Osteoblast (primary cell): Measurements from ENCODE around the gene ADAMTS20. TPM values are rescaled to one million over a fixed set of nuclear protein-coding genes. Genes with fewer than 3 reads are reported as not detected.

Experiments
- DNase-seq: peaks from one replicate; pipeline ENCODE4 v3.0.0; 2011; ENCODE audit warnings: low spot score, mixed read lengths; ENCODE audit not compliant: insufficient read length; ENCODE audit errors: missing footprints
- H2AFZ ChIP-seq: 2 replicates; pipeline ENCODE4 v1.6.0; 2011; ENCODE audit warnings: mild to moderate bottlenecking, low read length
- H3K27ac ChIP-seq: 2 replicates; pipeline ENCODE4 v1.5.1; 2011; ENCODE audit warnings: mild to moderate bottlenecking, low read depth, low read length, moderate library complexity
- H3K27me3 ChIP-seq: 2 replicates; pipeline ENCODE4 v1.6.0; 2012; ENCODE audit warnings: mild to moderate bottlenecking, control low read depth, inconsistent platforms, low read length, moderate library complexity; ENCODE audit not compliant: insufficient read depth
- H3K36me3 ChIP-seq: 2 replicates; pipeline ENCODE4 v1.5.1; 2011; ENCODE audit warnings: mild to moderate bottlenecking, low read length, control low read depth, moderate library complexity; ENCODE audit not compliant: insufficient read depth
- H3K4me1 ChIP-seq: 2 replicates; pipeline ENCODE4 v1.5.1; 2011; ENCODE audit warnings: mild to moderate bottlenecking, low read length, control low read depth, moderate library complexity; ENCODE audit not compliant: insufficient read depth
- H3K4me2 ChIP-seq: 2 replicates; pipeline ENCODE4 v1.6.0; 2011; ENCODE audit warnings: mild to moderate bottlenecking, low read length; ENCODE audit not compliant: insufficient read depth
- H3K4me3 ChIP-seq: fragments of 200-600 bp; sonication (generic); 3 replicates; pipeline ENCODE4 v1.5.1; 2012; ENCODE audit warnings: mild to moderate bottlenecking, low read length, inconsistent platforms; ENCODE audit not compliant: insufficient read depth
- H3K79me2 ChIP-seq: 2 replicates; pipeline ENCODE4 v1.6.0; 2012; ENCODE audit warnings: mild to moderate bottlenecking, low read length, control low read depth, inconsistent platforms; ENCODE audit not compliant: insufficient read depth
- H3K9me3 ChIP-seq: 2 replicates; pipeline ENCODE4 v1.5.1; 2011; ENCODE audit warnings: low read depth, low read length, control low read depth
- H4K20me1 ChIP-seq: 2 replicates; pipeline ENCODE4 v1.6.0; 2012; ENCODE audit warnings: mild to moderate bottlenecking, low read length, control low read depth; ENCODE audit not compliant: insufficient read depth
- CTCF ChIP-seq: IDR thresholded peaks from 2 replicates; pipeline ENCODE4 v1.5.1; 2011; ENCODE audit warnings: mild to moderate bottlenecking, low read depth, low read length, moderate library complexity; ENCODE audit errors: extremely low read depth
- total RNA-seq: library from RNA; depleted of rRNA; stranded (reverse); fragments of >200 nt; gene quantifications from 2 replicates; pipeline ENCODE4 v1.2.3, GENCODE V29; 2012

The ADAMTS20 gene
- total RNA-seq, 1 donor = not detected

GRCh38 chr12:43357141-43357540 lies 194.9 kb downstream of the ADAMTS20 start:
- H2AFZ ChIP-seq = no peak overlapping the region
- no peaks in the 10 kb centered on the region for H4K20me1 ChIP-seq
- no peaks in the 10 kb centered on the region for H3K79me2 ChIP-seq
- no peak for TF ChIP-seq CTCF
- no peaks in the 10 kb centered on the region for H3K36me3 ChIP-seq
- no peak overlapping the region for H3K27ac ChIP-seq
- no peak overlapping the region for H3K4me3 ChIP-seq
- no peak overlapping the region for H3K4me2 ChIP-seq
- H3K4me1 ChIP-seq = no peaks in the 10 kb centered on the region
- H3K9me3 ChIP-seq = no peaks in the 10 kb centered on the region
- DNase-seq = no peak
- peaks cover 11% of the 10 kb centered on the region for H3K27me3 ChIP-seq

DNA sequence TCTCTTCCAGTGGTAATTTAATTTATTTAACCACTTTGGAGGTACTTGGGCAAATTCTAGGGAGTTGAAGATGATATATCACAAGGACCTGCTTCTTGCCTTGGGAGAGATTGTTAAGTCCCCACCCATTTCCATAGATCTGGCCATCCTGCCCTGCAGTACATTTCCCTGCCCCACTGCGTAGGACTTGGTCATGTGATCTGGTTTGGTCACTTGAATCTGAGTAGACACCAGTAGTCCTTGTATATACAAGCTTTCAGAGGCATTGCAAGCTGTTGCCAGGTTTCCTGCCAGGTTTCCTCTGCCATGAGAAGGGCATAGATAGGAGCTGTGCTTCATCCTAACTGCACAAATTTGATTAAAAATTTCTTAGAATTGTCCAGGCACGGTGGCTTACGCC lies 200.0 kb downstream of the ADAMTS20 start:
- Histone ChIP-seq H3K4me2 (no peak overlapping the region), H3K9me3 (no peaks in the 10 kb centered on the region), H3K79me2 (no peaks in the 10 kb centered on the region), H3K27ac (no peak overlapping the region), H2AFZ (no peak overlapping the region), H3K4me3 (no peak overlapping the region), H3K36me3 (no peaks in the 10 kb centered on the region), H4K20me1 (no peaks in the 10 kb centered on the region), H3K4me1 (no peaks in the 10 kb centered on the region), H3K27me3 (peaks cover 11% of the 10 kb centered on the region)
- DNase-seq = no peak
- no peak for TF ChIP-seq CTCF

DNA sequence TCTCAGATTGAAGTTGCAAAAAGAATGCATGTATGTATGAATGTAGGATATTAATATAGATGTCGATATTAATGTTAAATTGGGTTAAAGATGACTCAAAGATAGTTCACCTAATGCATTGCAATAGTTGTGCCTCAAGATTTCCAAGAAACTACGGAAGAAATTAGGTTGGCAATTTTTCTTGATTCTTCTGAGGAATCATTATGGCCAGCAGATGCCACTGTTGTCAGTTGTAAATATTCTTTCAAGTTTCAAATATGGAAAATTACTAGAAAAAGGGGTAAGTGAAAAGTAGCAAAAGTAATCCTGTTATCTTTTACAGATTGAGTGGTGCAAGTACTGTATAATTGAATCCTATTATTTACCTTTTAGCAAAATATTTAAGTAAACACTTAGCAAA lies 202.1 kb downstream of the ADAMTS20 start:
- H4K20me1 ChIP-seq = no peaks in the 10 kb centered on the region
- no peaks in the 10 kb centered on the region for H3K4me1 ChIP-seq
- no peaks in the 10 kb centered on the region for H3K36me3 ChIP-seq
- DNase-seq = no peak
- peak; percentile 55 for TF ChIP-seq CTCF
- H3K27ac ChIP-seq = no peak overlapping the region
- no peaks in the 10 kb centered on the region for H3K9me3 ChIP-seq
- no peaks in the 10 kb centered on the region for H3K79me2 ChIP-seq
- no peak overlapping the region for H2AFZ ChIP-seq
- H3K27me3 ChIP-seq = peaks cover 8% of the 10 kb centered on the region
- H3K4me3 ChIP-seq = no peak overlapping the region
- H3K4me2 ChIP-seq = no peak overlapping the region

DNA sequence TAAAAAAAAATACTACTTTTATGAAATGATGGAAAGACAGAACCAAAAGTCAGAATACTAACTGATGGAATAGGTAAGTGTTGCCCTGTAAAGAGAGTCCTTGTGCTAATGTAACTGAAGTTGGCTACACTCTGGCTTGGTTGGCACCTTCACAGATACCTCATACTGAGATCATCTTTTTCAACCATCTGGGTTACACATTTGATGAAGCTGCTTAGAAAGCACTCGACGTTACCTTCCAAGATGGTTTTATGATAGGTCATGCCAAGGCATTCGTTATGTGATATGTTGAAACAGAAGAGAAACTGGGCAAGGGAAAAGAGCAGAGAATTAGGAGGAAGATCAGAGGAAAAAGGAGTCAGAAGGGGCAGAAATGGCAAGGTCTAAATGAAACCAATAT lies 203.8 kb downstream of the ADAMTS20 start:
- no peak for DNase-seq

More for the DNA sequence above, 203.8 kb downstream of the ADAMTS20 start:
- no peaks in the 10 kb centered on the region for H3K4me1 ChIP-seq
- H4K20me1 ChIP-seq = no peaks in the 10 kb centered on the region
- H3K9me3 ChIP-seq = peaks cover 4% of the 10 kb centered on the region
- no peak overlapping the region for H3K27ac ChIP-seq
- H3K4me3 ChIP-seq = no peak overlapping the region
- no peaks in the 10 kb centered on the region for H3K79me2 ChIP-seq
- no peak overlapping the region for H3K4me2 ChIP-seq
- no peaks in the 10 kb centered on the region for H3K36me3 ChIP-seq
- H3K27me3 ChIP-seq = no peaks in the 10 kb centered on the region
- no peak for TF ChIP-seq CTCF
- H2AFZ ChIP-seq = no peak overlapping the region
